GM12878 (cell line): ENCODE data around the gene MEAF6. TPM values are rescaled to one million over a fixed set of nuclear protein-coding genes. Genes with fewer than 3 reads are reported as not detected.

Source experiments
- ATAC-seq: fragments of 200-7000 bp; cut with Tn5 transposase; 3 replicates; pipeline ENCODE4 v1.9.1; 2020; ENCODE audit warnings: mild to moderate bottlenecking, moderate library complexity
- BruUV-seq: library from RNA; stranded (reverse); fragments of 400-500 nt; replicated peaks from 2 replicates; lab custom pipeline; 2021; lab: Mats Ljungman, UMichigan
- CTCF ChIA-PET: fragments of 300-600 bp; sonication (Branson Sonifier 250); formaldehyde crosslinking; extraction: SDS; loops from one replicate; lab custom pipeline; 2021; ENCODE audit warnings: inconsistent platforms; lab: Yijun Ruan, JAX
- POLR2A ChIA-PET: fragments of 350-600 bp; formaldehyde crosslinking; extraction: SDS; loops from one replicate; lab custom pipeline; 2021; ENCODE audit warnings: inconsistent platforms; lab: Charles Lee
- RAD21 ChIA-PET: fragments of 300-600 bp; sonication (Branson Sonifier 250); formaldehyde crosslinking; loops from one replicate; lab custom pipeline; 2023; ENCODE audit warnings: antibody characterized with exemption; ENCODE audit not compliant: unreplicated experiment; lab: Charles Lee
- SMC1A ChIA-PET: fragments of 300-600 bp; sonication (Branson Sonifier 250); formaldehyde crosslinking; loops from one replicate; lab custom pipeline; 2023; ENCODE audit not compliant: unreplicated experiment, uncharacterized antibody; lab: Charles Lee
- DNase-seq: peaks from one replicate; pipeline ENCODE4 v3.0.0-alpha.2; 2011; ENCODE audit warnings: low read depth, low spot score
- FAIRE-seq: peaks from 3 replicates; lab custom pipeline; 2011; peaks lifted over from hg19 to GRCh38; lab: Jason Lieb, UNC
- H2AFZ ChIP-seq: 2 replicates; pipeline ENCODE4 v1.6.0; 2011; ENCODE audit warnings: low read depth, low read length, control low read depth; ENCODE audit not compliant: control insufficient read depth
- H3K27ac ChIP-seq: 2 replicates; pipeline ENCODE4 v1.5.1; 2011; ENCODE audit warnings: control low read depth; ENCODE audit not compliant: control insufficient read depth, insufficient read depth
- H3K27me3 ChIP-seq, 2 experiments: replicated peaks in 1 of 2; 2 replicates each; pipeline versions ENCODE4 v1.6.0 to v1.6.1; 2011; ENCODE audit warnings: low read length in 1 of 2; ENCODE audit not compliant: control insufficient read depth in 2 of 2, insufficient read depth in 2 of 2
- H3K36me3 ChIP-seq, 2 experiments: 2 replicates each; pipeline ENCODE4 v1.5.1; 2011; ENCODE audit warnings: low read length in 1 of 2; ENCODE audit not compliant: control insufficient read depth in 2 of 2, insufficient read depth in 2 of 2
- H3K4me1 ChIP-seq: 2 replicates; pipeline ENCODE4 v1.6.1; 2011; ENCODE audit warnings: mild to moderate bottlenecking, low read length, moderate library complexity, mixed read lengths; ENCODE audit not compliant: control insufficient read depth, insufficient read depth
- H3K4me2 ChIP-seq: 2 replicates; pipeline ENCODE4 v1.6.0; 2011; ENCODE audit warnings: control low read depth; ENCODE audit not compliant: control insufficient read depth, insufficient read depth
- H3K4me3 ChIP-seq: fragments of 200-600 bp; sonication (generic); 2 replicates; pipeline ENCODE4 v1.5.1; 2016
- H3K79me2 ChIP-seq: 2 replicates; pipeline ENCODE4 v1.6.0; 2011; ENCODE audit warnings: low read length; ENCODE audit not compliant: control insufficient read depth, insufficient read depth
- H3K9ac ChIP-seq: 2 replicates; pipeline ENCODE4 v1.8.0; 2011; ENCODE audit warnings: low read length, control low read depth, mixed read lengths; ENCODE audit not compliant: control insufficient read depth, insufficient read depth
- H3K9me3 ChIP-seq: replicated peaks from 3 replicates; pipeline ENCODE4 v1.5.1; 2011; ENCODE audit warnings: mild to moderate bottlenecking, low read length; ENCODE audit not compliant: control insufficient read depth, insufficient read depth
- H4K20me1 ChIP-seq: 2 replicates; pipeline ENCODE4 v1.6.0; 2011; ENCODE audit not compliant: control insufficient read depth, insufficient read depth
- ZNF24 ChIP-seq: fragments of 450-650 bp; IDR thresholded peaks from 2 replicates; pipeline ENCODE4 v1.6.1; 2017; ENCODE audit warnings: antibody characterized with exemption, mild to moderate bottlenecking
- WGBS: methylation state at CpG from one replicate; pipeline ENCODE4 v1.1.6; 2016; ENCODE audit warnings: low lambda C conversion rate; ENCODE audit not compliant: insufficient replicate concordance, insufficient coverage; ENCODE audit errors: missing lambda C conversion rate; 5-methylcytosine and 5-hydroxymethylcytosine counted together
- in situ Hi-C: fragments of 300-500 bp; cut with MboI; formaldehyde crosslinking; loops from 9 replicates; pipeline ENCODE4 v1.14.3; 2018; ENCODE audit warnings: mixed read lengths
- intact Hi-C: fragments of 100-400 bp; cut with micrococcal nuclease; formaldehyde crosslinking; loops from one replicate; pipeline ENCODE4 v1.14.2; 2022; ENCODE audit not compliant: unreplicated experiment
- polyA plus RNA-seq, 11 experiments: library from polyadenylated mRNA; depleted of rRNA in 4 of 11; unstranded in 6 of 11; stranded (reverse) in 5 of 11; fragments of >200 nt; fragmentation: Nextera tagmentation in 4 of 11; fragmentation: Illumina TruSeq in 1 of 11; extraction: Ambion mirVana in 4 of 11; extraction: Trizol in 1 of 11; gene quantifications; 1 replicate in 1 of 11; 2 replicates in 10 of 11; pipeline versions ENCODE4 v1.2.1 to v1.2.3, GENCODE V29; 2011 to 2016; ENCODE audit warnings: inconsistent platforms in 2 of 11, missing spikeins in 2 of 11, low read depth in 1 of 11
- total RNA-seq, 4 experiments: library from RNA; depleted of rRNA in 3 of 4; stranded (reverse); fragments of >200 nt in 3 of 4; fragmentation: Illumina TruSeq in 1 of 4; extraction: Trizol in 1 of 4; gene quantifications; 2 replicates each; pipeline versions ENCODE4 v1.2.1 to v1.2.3, GENCODE V29; 2013 to 2021
- TF ChIP-seq, protein P1 (sequence below): fragments of 450-650 bp; IDR thresholded peaks from 2 replicates; pipeline ENCODE4 v1.6.1; 2017; ENCODE audit warnings: mild to moderate bottlenecking, moderate library complexity

MEAF6 gene
- total and polyA plus RNA-seq, 10 of the 15 experiments (the other 5 are each of a cell fraction or from before 2014, with no cell fraction given) = 30.8 to 75.0 (median 58.1) TPM

DNA sequence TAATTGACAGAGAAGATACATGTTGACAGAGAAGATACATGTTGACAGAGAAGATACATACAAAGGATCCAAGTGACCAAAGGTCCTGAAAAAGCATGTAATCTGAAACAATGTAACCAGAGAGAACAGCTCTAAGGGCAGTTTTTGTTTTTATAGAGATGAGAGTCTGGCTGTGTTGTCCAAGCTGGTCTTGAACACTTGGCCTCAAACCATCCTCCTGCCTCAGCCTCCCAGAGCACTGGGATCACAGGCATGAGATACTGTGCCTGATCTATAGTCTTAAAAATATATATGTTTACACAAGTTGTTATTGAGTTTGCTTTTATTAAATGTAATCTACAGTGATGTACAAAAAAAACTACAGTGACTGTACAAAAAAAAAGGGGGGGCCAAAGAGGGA lies 12.5 kb downstream of the MEAF6 start:
- ChIA-PET SMC1A (interaction anchor here (1.0 kb wide), 1 partner anchor 130 kb away, joined by 3 read pairs; no protein-coding TSS in a partner anchor), RAD21 (no interaction called here), CTCF (interaction anchor here (1.1 kb wide), 1 partner anchor 14 kb away, joined by 4 read pairs; no protein-coding TSS in a partner anchor), POLR2A (interaction anchor here (0.6 to 0.7 kb wide), 3 partner anchors 10 to 343 kb away, joined by 3 to 5 read pairs (median 3); no protein-coding TSS in a partner anchor)
- DNase-seq = no peak
- Histone ChIP-seq H3K4me2 (no peak overlapping the region), H3K9me3 (no peaks in the 10 kb centered on the region), H3K9ac (no peak overlapping the region), H3K79me2 (no peaks in the 10 kb centered on the region), H3K27ac (no peak overlapping the region), H3K27me3 (no peaks in the 10 kb centered on the region), H3K4me1 (no peaks in the 10 kb centered on the region), H3K36me3 (peaks cover 8 to 10% of the 10 kb centered on the region in 2 experiments; a peak in 3 of 4 replicates), H2AFZ (no peak overlapping the region), H4K20me1 (no peaks in the 10 kb centered on the region), H3K4me3 (no peak overlapping the region)
- intact Hi-C loops = no loop called here
- no peak for TF ChIP-seq ZNF24
- in situ Hi-C loops = no loop called here
- ATAC-seq = no peak
- no TSS peak for BruUV-seq
- no peak for FAIRE-seq

DNA sequence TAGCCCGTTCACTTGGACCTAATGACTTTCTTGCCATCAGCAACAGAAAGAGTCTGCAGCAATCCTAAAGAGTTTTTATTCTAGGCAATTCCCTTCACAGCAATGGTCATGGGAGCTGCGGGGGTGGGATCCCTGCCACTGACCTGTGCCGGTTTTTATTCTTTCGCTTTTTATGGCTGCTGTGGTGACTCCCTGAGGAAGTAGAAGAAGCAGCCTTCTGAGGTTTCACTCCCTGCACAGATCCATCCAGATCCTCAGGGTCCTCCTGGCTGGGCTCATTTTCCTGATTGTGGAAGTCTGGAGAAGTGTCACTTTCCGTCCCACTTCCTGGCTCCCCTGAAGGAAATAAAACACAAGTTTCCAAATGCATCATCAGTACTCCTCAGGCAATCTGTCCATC lies 12.9 kb downstream of the MEAF6 start:
- TF ChIP-seq, protein P1, sequence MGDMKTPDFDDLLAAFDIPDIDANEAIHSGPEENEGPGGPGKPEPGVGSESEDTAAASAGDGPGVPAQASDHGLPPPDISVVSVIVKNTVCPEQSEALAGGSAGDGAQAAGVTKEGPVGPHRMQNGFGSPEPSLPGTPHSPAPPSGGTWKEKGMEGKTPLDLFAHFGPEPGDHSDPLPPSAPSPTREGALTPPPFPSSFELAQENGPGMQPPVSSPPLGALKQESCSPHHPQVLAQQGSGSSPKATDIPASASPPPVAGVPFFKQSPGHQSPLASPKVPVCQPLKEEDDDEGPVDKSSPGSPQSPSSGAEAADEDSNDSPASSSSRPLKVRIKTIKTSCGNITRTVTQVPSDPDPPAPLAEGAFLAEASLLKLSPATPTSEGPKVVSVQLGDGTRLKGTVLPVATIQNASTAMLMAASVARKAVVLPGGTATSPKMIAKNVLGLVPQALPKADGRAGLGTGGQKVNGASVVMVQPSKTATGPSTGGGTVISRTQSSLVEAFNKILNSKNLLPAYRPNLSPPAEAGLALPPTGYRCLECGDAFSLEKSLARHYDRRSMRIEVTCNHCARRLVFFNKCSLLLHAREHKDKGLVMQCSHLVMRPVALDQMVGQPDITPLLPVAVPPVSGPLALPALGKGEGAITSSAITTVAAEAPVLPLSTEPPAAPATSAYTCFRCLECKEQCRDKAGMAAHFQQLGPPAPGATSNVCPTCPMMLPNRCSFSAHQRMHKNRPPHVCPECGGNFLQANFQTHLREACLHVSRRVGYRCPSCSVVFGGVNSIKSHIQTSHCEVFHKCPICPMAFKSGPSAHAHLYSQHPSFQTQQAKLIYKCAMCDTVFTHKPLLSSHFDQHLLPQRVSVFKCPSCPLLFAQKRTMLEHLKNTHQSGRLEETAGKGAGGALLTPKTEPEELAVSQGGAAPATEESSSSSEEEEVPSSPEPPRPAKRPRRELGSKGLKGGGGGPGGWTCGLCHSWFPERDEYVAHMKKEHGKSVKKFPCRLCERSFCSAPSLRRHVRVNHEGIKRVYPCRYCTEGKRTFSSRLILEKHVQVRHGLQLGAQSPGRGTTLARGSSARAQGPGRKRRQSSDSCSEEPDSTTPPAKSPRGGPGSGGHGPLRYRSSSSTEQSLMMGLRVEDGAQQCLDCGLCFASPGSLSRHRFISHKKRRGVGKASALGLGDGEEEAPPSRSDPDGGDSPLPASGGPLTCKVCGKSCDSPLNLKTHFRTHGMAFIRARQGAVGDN = no peak
- no peak overlapping the region for H2AFZ ChIP-seq
- DNase-seq (no peak), FAIRE-seq (no peak), ATAC-seq (no peak)
- RAD21 ChIA-PET = no interaction called here
- SMC1A ChIA-PET = no interaction called here
- peaks cover 8 to 10% of the 10 kb centered on the region in 2 experiments; a peak in 3 of 4 replicates for H3K36me3 ChIP-seq
- CTCF ChIA-PET = no interaction called here
- no peaks in the 10 kb centered on the region for H3K4me1 ChIP-seq
- H3K4me2 ChIP-seq = no peak overlapping the region
- no peak overlapping the region for H3K27ac ChIP-seq
- H3K79me2 ChIP-seq = no peaks in the 10 kb centered on the region
- H3K4me3 ChIP-seq = no peak overlapping the region
- intact Hi-C loops (no loop called here), in situ Hi-C loops (no loop called here)
- no peaks in the 10 kb centered on the region for H3K27me3 ChIP-seq
- WGBS = 90% methylated on average over 5 of the region's 5 CpGs
- POLR2A ChIA-PET = no interaction called here
- no peaks in the 10 kb centered on the region for H4K20me1 ChIP-seq
- H3K9ac ChIP-seq = no peak overlapping the region
- BruUV-seq = no TSS peak
- no peaks in the 10 kb centered on the region for H3K9me3 ChIP-seq
